ENCODE measurements around the gene COQ10A. TPM values are rescaled to one million over a fixed set of nuclear protein-coding genes. Genes with fewer than 3 reads are reported as not detected.

Gene COQ10A
- total and polyA plus RNA-seq, 2 of the 13 experiments (the other 11 are each of a cell fraction or from before 2014, with no cell fraction given) = 21.0 to 37.3 TPM

DNA sequence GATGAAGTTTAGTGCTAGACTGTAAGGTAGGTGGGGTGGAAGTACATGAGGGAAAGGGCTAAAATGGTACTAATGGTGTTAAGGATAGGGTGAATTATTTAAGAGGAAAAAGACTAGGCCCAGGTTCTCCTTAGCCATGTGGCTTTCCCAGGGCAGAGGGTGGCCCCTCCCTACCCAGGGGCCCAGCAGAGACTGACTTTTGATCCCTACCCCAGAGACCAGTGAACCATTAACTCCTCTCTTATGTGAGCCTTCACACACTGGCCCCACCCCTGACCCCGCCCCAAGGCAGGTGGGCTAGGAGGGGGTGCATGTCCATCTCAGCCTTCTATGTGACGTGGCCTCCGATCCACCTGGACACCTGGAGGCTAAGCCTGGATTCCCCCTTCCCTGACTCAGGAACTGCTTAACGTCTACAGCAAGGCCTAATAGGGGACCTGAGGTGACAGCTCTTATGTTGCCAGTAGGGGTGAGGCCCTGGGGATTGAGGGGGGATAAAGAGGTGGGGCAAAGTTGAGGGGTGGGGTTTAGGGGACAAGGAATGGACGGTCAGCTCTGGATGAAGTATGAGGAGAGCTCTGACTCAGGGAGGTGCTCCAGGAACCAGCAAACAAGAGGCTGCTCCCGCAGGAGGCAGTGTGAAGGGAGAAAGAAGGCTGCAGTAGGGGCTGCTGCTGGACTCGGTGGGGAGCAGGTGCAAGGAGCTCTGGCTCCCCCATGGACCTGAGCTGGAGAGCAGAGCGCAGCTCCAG, 36.1 kb upstream of the COQ10A start (continued):
- TF ChIP-seq, protein P1, sequence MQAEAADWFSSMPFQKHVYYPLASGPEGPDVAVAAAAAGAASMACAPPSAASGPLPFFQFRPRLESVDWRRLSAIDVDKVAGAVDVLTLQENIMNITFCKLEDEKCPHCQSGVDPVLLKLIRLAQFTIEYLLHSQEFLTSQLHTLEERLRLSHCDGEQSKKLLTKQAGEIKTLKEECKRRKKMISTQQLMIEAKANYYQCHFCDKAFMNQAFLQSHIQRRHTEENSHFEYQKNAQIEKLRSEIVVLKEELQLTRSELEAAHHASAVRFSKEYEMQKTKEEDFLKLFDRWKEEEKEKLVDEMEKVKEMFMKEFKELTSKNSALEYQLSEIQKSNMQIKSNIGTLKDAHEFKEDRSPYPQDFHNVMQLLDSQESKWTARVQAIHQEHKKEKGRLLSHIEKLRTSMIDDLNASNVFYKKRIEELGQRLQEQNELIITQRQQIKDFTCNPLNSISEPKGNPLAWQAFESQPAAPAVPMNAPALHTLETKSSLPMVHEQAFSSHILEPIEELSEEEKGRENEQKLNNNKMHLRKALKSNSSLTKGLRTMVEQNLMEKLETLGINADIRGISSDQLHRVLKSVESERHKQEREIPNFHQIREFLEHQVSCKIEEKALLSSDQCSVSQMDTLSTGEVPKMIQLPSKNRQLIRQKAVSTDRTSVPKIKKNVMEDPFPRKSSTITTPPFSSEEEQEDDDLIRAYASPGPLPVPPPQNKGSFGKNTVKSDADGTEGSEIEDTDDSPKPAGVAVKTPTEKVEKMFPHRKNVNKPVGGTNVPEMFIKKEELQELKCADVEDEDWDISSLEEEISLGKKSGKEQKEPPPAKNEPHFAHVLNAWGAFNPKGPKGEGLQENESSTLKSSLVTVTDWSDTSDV (CRISPR knock-in tag; IDR thresholded peaks at IDR 0.05) = no peak
- TF ChIP-seq MAFF (IDR thresholded peaks at IDR 0.05; ENCODE audit: low read depth, low read length) (no peak), ZNF317 (CRISPR knock-in tag; IDR thresholded peaks at IDR 0.05) (no peak), ZNF451 (CRISPR knock-in tag; IDR thresholded peaks at IDR 0.05) (no peak), ZNF276 (CRISPR knock-in tag; IDR thresholded peaks at IDR 0.05; ENCODE audit: low read depth) (no peak), ZNF121 (CRISPR knock-in tag; IDR thresholded peaks at IDR 0.05) (no peak), KLF6 (CRISPR knock-in tag; IDR thresholded peaks at IDR 0.05) (no peak), HMG20A (CRISPR knock-in tag; IDR thresholded peaks at IDR 0.05; ENCODE audit: borderline replicate concordance) (0 out of 2 replicates have a peak, but pooled peaks have one; percentile 11), IRF1 (CRISPR knock-in tag; IDR thresholded peaks at IDR 0.05; ENCODE audit: low read depth) (no peak), ZFP36L2 (CRISPR knock-in tag; IDR thresholded peaks at IDR 0.05) (no peak), SYNCRIP (IDR thresholded peaks at IDR 0.05; ENCODE audit: insufficient read depth, low read depth, low read length) (no peak), ZSCAN21 (CRISPR knock-in tag; IDR thresholded peaks at IDR 0.05; ENCODE audit: borderline replicate concordance) (no peak; the same call in 1 of the 2 replicates), KDM1A (CRISPR knock-in tag; IDR thresholded peaks at IDR 0.05) (no peak), NPAS2 (CRISPR knock-in tag; IDR thresholded peaks at IDR 0.05; ENCODE audit: borderline replicate concordance) (no peak), NFKB2 (CRISPR knock-in tag; IDR thresholded peaks at IDR 0.05; ENCODE audit: borderline replicate concordance) (no peak), ZNF430 (CRISPR knock-in tag; IDR thresholded peaks at IDR 0.05) (no peak), CENPX (CRISPR knock-in tag; IDR thresholded peaks at IDR 0.05) (no peak), ARHGAP35 (CRISPR knock-in tag; IDR thresholded peaks at IDR 0.05; ENCODE audit: borderline replicate concordance) (no peak), SAP130 (CRISPR knock-in tag; IDR thresholded peaks at IDR 0.05; ENCODE audit: low read depth) (peak; percentile 72), NR3C1 (CRISPR knock-in tag; IDR thresholded peaks at IDR 0.05) (no peak)
- TF ChIP-seq, protein P2, sequence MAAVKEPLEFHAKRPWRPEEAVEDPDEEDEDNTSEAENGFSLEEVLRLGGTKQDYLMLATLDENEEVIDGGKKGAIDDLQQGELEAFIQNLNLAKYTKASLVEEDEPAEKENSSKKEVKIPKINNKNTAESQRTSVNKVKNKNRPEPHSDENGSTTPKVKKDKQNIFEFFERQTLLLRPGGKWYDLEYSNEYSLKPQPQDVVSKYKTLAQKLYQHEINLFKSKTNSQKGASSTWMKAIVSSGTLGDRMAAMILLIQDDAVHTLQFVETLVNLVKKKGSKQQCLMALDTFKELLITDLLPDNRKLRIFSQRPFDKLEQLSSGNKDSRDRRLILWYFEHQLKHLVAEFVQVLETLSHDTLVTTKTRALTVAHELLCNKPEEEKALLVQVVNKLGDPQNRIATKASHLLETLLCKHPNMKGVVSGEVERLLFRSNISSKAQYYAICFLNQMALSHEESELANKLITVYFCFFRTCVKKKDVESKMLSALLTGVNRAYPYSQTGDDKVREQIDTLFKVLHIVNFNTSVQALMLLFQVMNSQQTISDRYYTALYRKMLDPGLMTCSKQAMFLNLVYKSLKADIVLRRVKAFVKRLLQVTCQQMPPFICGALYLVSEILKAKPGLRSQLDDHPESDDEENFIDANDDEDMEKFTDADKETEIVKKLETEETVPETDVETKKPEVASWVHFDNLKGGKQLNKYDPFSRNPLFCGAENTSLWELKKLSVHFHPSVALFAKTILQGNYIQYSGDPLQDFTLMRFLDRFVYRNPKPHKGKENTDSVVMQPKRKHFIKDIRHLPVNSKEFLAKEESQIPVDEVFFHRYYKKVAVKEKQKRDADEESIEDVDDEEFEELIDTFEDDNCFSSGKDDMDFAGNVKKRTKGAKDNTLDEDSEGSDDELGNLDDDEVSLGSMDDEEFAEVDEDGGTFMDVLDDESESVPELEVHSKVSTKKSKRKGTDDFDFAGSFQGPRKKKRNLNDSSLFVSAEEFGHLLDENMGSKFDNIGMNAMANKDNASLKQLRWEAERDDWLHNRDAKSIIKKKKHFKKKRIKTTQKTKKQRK (IDR thresholded peaks at IDR 0.05; ENCODE audit: low read length) = no peak

Measured in HepG2 (cell line).